ELF-1 (cell line): ENCODE data around the gene LRP5.
"Not testable (repeated sequence)": the region's sequence is repeated elsewhere in the genome, so short reads cannot be mapped to it uniquely, and the experiment has no call there.

ENCODE experiments used
- DNase-seq: peaks from one replicate; pipeline ENCODE4 v3.0.0-alpha.2; 2016; ENCODE audit warnings: low read depth, low spot score

Gene LRP5

DNA sequence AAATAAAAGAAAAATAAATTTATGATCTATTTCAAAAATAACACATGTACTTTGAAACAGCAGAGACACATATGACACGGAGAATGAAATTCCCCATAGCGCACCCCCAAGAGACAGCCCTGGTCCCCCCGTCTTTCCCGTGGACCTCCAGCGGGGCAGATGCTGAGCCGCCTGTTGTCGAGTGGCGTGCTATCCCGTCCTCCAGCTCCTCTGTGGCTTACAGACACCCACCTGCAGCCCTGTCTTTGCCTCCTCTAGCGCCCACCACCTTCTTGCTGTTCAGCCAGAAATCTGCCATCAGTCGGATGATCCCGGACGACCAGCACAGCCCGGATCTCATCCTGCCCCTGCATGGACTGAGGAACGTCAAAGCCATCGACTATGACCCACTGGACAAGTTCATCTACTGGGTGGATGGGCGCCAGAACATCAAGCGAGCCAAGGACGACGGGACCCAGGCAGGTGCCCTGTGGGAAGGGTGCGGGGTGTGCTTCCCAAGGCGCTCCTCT is 103.7 kb downstream of the LRP5 start:
- DNase-seq, result no peak

DNA sequence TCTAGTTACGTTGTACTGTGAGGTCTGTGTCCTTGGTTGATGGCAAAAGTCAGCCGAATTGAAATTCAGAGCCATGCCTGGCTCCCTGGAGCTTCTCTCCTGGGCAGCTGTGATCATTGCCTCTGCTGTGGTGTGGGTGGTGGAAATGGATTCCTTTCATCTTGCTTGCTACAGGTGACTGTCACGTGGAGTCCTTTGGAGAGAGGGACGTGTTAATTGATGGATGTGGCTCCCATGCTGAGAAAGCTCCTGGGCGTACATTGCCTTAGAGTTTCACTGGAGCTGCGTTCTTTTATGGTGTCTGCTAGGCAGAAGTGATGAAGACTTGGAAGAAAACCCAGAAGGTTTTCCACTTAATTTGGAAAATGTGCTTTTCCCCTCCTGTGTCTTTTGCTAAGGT is 106.3 kb downstream of the LRP5 start:
- DNase-seq, result peak; percentile 50

DNA sequence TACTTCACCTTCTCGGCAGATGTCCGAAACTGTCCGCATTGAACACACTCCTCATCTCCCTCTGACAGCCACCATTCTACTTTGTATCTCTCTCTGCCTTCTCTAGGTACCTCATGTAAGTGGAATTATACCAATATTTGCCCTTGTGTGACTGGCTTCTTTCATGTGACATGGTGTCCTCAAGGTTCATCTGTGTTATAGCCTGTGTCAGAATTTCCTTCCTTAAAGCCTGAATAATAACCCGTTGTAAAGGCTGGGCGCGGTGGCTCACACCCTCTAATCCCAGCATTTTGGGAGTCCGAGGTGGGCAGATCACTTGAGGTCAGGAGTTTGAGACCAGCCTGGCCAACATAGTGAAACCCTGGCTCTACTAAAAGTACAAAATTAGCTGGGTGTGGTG is 107.8 kb downstream of the LRP5 start:
- no peak for DNase-seq

DNA sequence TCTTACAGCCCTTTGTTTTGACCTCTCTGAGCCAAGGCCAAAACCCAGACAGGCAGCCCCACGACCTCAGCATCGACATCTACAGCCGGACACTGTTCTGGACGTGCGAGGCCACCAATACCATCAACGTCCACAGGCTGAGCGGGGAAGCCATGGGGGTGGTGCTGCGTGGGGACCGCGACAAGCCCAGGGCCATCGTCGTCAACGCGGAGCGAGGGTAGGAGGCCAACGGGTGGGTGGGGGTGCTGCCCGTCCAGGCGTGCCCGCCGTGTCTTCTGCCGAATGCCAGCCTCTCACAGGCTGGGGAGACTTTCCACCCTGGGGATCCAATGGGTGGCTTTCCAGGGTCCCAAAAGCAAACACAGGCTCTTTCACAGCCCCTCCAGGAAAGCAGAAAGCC is 111.1 kb downstream of the LRP5 start:
- DNase-seq, result no peak

DNA sequence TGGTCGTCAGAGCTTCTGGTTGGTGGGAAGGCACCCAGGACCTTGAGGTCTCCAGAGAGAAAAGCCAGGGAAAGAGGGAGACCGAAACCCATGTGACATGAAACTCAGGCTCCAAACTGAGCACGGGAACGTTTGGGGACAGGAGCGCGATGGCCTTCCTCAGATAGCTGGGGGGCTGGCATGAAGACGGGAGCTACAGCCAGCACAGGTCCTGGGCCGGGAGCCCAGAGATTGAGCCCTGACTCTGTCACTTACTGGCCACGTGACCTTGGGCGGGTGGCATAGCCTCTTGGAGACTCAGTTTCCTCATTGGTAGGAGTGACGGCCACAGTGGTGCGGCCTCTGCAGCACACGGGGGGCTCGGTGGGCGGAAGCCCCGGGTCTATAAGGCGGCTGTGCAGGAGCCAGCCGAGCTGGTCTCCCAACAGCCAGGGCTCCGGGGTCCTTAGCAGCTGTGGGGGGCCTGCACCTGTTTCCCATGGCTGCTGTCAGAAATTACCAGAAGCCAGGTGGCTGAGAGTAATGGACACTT is 111.8 kb downstream of the LRP5 start:
- no peak for DNase-seq

DNA sequence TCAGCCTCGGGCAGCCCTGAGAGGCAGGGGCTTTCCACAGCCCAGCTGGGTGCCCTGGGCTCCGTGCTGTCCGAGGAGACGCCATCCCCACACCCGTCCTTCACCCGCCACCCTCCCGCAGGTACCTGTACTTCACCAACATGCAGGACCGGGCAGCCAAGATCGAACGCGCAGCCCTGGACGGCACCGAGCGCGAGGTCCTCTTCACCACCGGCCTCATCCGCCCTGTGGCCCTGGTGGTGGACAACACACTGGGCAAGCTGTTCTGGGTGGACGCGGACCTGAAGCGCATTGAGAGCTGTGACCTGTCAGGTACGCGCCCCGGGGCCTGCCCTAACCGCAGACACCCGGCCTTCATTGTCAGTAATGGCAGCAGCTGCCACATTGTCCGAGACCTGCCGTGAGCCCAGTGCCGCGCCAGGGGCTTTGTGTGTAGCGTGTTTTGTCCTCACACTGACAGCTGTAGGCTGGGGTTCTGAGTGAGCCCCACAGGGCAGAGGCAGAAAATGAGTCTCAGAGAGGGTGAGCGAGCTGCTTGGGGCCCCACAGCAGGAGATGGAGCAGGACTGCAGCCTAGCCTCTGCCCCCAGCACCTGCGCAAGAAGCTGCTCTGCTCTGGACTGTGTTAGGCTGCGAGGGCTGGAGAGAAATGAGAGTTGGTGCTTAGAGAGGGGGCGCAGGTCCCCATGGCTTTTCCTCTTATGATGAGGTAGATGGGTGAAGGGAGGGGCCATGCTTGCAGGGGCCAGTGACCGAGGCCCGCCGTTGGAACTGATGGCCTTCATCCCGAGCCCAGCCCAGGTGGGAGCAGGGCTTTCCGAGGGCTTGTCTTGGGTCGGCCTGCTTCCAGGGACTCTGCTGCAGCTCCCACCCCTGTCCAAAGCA is 112.8 kb downstream of the LRP5 start:
- no peak for DNase-seq

DNA sequence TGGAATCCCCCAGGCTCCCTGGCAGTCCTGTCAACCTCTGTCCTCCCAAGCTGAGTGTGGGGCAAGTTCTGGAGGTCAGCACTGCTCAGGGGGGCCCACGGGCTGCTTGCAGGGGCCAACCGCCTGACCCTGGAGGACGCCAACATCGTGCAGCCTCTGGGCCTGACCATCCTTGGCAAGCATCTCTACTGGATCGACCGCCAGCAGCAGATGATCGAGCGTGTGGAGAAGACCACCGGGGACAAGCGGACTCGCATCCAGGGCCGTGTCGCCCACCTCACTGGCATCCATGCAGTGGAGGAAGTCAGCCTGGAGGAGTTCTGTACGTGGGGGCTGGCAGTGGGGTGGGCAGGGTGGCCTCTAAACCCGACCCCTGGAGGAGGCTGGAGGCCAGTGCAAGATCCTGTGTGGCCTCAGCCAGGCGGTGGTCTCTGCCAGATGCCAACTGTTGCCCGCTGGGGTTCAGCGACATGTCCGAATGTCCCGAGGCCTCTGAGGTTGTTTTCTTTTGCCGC is 113.5 kb downstream of the LRP5 start:
- DNase-seq, result no peak

DNA sequence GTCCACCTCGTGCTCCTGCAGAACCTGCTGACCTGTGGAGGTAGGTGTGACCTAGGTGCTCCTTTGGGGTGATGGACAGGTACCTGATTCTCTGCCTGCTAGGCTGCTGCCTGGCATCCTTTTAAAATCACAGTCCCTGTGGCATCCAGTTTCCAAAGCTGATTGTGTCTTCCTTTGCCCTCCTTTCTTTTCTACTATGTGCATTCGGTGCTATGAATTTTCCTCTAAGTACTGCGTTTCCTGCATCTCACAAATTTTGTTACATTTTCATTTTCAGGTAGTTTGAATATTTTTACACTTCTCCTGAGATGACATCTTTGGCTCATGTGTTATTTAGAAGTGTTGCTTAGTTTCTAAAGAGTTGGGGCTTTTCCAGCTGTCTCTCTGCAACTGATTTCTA is 117.3 kb downstream of the LRP5 start:
- no peak for DNase-seq

DNA sequence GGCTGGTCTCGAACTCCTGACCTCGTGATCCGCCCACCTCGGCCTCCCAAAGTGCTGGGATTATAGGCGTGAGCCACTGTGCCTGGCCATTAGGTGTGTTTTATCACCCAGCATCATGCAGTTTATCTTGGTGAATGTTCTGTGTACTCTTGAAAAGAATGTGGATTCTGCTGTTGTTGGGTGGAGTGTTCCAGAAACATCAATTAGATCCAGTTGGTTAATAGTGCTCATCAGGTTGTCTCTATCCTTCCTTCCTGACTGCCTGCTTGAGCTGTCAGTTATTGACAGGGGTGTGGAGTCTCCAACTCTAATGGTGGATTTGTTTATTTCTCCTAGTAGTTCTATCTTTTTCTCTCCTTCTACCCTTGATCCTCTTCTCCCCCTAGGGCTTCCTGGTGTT is 118.0 kb downstream of the LRP5 start:
- DNase-seq, result no peak

DNA sequence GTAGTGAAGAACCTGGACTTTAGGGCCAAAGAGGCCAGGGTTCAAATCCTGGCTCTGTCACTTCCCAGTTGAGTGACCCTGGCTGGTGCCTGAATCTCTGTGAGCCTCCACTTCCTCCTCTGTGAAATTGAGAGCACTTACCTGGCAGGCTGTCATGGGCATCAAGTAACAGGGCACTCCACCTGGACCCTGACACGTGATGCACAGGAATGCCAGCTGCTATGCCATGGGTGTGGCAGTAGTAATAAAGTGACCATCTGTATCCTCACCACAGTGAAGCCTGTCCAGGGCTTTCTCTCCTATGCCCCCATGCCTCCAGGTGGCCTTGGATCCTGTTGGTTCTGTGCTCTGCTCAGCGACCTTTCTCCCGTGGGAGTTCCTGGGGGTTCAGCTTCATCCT is 118.4 kb downstream of the LRP5 start:
- no peak for DNase-seq

DNA sequence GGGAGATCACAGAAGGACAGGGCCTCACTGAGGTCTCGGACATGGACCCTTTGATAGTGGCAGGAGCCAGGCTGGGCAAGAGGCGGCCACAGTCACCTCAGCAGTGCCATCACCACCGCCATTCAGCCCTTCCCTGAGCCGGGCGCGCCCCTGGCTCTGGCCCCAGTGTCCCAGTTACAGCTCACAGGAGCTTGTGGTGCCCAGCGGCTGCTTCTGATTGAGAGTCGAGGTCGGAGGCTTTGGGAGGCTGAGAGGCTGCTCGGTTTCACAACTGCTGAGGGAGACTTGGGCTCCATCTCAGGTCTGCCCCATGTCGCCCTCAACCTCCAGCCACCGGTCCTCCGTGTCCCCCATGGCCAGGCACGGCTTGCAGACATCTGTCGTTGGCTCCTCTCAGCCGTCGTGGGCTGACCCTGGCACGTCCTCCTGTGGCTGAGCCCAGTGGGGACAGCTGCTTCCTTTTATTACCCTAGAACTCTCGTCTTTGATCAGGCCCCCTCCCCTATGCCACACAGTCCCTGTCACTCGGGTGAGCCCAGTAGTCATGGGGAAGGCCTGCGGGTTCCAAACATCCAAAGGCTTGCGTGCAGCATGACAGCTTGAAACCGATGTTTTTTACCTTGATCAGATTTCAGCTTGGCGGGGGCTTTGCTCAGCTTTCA is 119.7 kb downstream of the LRP5 start:
- DNase-seq, result no peak

DNA sequence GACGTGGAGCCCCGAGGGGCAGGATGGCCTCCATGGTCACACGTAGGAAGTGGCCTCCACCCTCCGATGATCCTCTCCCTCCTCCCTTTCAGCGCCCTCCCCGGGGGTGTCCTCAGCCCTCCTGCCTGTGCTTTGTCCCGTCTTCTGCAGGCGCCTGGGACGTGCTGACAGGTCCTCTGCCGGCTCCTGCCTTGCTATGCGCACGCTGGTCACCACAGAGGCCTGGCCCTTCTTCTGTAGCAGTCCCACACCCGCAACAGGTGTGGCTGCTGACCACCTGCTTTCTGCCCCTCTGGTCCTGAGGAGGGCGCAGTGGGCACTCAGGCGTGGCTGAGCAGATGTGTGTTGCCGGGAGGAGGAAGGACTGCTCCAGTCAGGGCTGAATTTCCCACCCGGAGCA is 120.5 kb downstream of the LRP5 start:
- DNase-seq, result no peak

DNA sequence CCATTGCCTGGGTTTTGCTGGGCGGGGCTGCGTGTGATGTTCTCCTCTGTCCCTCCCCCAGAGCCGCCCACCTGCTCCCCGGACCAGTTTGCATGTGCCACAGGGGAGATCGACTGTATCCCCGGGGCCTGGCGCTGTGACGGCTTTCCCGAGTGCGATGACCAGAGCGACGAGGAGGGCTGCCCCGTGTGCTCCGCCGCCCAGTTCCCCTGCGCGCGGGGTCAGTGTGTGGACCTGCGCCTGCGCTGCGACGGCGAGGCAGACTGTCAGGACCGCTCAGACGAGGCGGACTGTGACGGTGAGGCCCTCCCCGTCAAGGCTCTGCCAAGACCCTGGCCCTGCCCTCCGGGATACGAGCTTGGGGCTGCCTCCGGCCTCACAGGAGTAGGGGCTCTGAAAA is 121.2 kb downstream of the LRP5 start:
- DNase-seq, result no peak

DNA sequence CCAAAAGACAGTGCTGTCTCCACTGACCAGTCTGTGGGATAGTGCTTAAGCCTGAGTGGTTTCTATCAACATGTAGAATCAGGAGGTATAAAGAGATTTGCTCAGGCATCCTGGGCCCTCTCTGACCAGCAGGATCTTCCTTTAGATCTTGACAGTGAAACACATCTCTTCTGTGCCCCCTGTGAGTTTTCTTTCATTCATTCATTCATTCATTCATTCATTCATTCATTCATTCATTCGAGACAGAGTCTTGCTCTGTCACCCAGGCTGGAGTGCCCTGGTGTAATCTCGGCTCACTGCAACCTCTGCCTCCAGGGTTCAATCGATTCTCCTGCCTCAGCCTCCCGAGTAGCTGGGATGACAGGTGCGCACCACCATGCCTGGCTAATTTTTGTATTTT is 121.8 kb downstream of the LRP5 start:
- DNase-seq, result not testable (repeated sequence)

DNA sequence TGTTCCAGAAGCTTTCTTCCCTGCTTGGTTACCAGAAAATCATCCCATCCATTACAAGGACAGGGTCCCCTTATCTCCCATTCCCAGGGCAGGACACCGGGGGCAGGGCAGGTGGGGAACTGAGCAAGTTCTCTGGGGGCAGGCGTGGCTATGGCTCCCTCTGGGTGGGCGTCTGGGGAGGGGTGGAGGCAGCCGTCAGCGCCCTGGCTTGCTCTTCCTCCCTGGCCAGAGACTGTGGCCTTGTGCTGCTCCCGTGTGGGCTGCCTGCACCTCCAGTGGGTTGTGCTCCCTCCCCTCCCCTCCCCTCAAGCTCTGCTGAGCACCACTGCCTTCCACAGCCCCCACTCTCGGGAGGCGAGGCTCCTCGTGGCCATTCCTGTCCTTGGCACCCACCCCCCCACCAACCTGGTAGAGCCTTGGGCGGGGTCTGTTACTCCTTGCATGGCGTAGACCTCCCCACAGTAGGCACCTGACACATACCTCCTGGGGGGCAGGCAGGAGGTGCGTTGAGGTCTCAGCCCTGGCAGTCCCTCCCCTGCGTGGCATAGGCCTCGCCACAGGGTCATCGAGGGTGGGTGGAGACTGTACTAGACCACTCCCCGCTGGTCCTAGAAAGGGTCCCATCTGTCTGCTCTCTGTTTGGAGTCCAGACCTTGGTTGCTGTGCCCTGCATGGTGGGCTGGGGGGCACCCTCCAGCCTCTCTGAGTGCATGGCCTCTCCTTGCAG is 123.9 kb downstream of the LRP5 start:
- DNase-seq, result no peak

DNA sequence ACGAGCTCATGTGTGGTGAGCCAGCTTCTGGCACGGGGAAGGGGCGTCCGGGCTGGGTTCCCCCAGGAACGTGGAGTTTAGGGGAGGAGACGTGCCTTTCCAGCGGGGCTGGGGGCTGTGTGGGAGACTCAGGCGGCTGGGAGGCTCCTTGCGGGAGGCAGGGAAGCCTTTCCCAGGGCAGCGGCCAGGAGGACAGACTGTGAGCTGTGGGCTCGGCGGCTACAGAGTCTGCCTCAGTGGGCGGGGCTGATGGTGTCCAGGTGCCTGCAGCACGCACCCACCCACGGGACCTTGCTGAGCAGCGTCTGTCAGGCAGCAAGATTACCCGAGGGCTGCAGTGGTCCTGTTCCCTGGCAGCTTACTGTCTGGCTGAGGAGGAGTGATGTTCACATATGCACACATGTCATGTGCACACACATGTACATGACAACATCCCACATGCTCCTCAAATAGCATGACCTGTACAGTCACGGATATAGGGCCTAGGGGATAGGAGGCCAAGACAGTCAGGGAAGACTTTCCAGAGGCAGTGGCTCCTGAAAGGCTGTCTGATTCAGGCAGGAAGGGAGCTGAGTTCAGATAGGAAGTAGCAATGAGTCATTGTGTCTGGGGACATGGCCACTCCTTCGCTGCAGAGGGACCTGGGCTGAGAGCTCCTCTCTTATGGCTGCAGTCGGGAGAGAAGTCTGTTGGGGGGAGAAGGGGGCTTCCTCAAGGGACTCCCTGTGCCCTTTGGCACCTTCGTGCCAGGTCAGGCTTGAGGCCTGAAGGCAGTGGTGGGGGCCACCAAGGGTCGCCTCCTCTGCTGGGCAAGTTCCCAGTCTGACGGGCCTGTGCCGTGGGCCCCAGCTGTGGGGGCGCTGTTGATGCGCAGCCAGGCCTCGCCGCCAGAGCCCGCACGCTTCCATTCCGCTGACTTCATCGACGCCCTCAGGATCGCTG is 124.9 kb downstream of the LRP5 start:
- peak; percentile 37 for DNase-seq

DNA sequence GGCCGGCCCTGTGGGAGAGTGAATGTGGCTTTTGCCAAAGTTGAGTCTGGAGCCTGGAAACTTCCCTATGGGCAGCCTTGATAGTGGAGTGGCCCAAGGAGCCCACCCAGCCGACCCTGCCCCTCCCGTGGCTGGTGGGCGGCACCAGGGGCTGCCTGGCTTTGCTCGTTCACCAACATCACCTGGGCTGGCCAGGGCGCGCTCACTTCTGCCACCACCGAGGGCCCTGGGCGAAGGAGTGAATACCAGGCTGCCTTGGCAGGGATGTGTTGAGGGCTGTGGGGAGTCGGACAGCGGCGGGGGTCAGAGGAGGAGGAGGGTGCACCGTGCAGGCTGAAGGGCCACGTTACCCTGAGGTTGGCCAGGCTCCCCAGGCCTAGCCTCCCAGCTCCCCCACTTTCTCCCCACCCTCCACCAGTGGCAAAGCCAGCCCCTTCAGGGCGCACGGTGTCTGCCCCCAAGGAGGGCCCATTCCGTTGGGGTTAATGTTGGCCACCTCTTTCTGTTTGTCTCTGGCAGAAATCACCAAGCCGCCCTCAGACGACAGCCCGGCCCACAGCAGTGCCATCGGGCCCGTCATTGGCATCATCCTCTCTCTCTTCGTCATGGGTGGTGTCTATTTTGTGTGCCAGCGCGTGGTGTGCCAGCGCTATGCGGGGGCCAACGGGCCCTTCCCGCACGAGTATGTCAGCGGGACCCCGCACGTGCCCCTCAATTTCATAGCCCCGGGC is 125.7 kb downstream of the LRP5 start:
- DNase-seq, result no peak

DNA sequence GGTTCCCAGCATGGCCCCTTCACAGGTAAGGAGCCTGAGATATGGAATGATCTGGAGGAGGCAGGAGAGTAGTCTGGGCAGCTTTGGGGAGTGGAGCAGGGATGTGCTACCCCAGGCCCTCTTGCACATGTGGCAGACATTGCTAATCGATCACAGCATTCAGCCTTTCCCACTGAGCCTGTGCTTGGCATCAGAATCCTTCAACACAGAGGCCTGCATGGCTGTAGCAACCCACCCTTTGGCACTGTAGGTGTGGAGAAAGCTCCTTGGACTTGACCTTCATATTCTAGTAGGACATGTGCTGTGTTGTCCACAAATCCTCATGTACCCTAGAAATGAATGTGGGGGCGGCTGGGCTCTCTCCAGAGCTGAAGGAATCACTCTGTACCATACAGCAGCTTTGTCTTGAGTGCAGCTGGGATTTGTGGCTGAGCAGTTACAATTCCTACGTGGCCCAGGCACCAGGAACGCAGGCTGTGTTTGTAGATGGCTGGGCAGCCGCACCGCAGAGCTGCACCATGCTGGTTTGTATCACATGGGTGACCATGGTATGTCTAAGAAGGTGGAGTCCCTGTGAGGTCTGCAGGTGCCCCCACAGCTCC is 126.4 kb downstream of the LRP5 start:
- DNase-seq, result no peak

DNA sequence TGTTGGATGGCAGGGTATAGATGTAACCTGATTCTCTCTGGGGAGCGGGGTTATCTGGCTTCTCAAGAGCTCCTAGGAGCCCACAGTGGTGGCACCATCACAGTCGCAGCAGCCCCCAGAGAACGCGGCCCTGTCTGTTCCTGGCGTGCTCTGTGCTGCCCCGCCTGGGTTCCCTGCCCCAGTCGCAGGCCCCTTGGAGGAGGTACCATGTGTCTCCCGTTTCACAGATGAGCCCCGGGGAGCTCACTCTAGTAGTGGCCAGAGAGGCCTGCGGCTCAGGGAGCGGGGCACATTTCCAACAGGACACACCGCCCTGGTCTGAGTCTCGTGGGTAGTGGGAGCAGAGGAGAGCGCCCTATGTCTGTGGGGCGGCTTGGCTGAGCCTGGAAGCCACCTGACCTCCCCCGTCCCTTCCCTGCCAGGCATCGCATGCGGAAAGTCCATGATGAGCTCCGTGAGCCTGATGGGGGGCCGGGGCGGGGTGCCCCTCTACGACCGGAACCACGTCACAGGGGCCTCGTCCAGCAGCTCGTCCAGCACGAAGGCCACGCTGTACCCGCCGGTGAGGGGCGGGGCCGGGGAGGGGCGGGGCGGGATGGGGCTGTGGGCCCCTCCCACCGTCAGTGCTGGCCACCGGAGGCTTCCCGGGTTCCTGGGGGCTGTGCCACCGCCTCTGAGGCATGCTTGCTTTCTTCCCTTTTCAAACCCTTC is 127.1 kb downstream of the LRP5 start:
- DNase-seq, result no peak
